RWPE2 (cell line): ENCODE data around the gene RALGAPA2.

Source experiments
- ATAC-seq: fragments of 200-7000 bp; cut with Tn5 transposase; 3 replicates; pipeline ENCODE4 v1.9.1; 2021; ENCODE audit warnings: low read depth
- DNase-seq: peaks from one replicate; pipeline ENCODE4 v3.0.0-alpha.2; 2020; ENCODE audit warnings: low spot score
- H3K27ac ChIP-seq: fragments of 450-650 bp; 2 replicates; pipeline ENCODE4 v1.5.1; 2017; ENCODE audit warnings: mild to moderate bottlenecking; ENCODE audit not compliant: poor library complexity, severe bottlenecking
- H3K27me3 ChIP-seq: fragments of 250-450 bp; sonication (Bioruptor Pico); 2 replicates; pipeline ENCODE4 v1.5.1; 2021; ENCODE audit warnings: mild to moderate bottlenecking, moderate library complexity; ENCODE audit not compliant: insufficient read depth, poor library complexity, severe bottlenecking
- H3K36me3 ChIP-seq: fragments of 250-450 bp; sonication (Bioruptor Pico); 2 replicates; pipeline ENCODE4 v1.5.1; 2020; ENCODE audit warnings: low read depth, mild to moderate bottlenecking, moderate library complexity
- H3K4me1 ChIP-seq: fragments of 250-450 bp; sonication (Bioruptor Pico); 2 replicates; pipeline ENCODE4 v1.5.1; 2021; ENCODE audit warnings: mild to moderate bottlenecking, moderate library complexity; ENCODE audit not compliant: insufficient read depth, poor library complexity, severe bottlenecking
- H3K4me3 ChIP-seq: fragments of 250-450 bp; sonication (Bioruptor Pico); 2 replicates; pipeline ENCODE4 v1.5.1; 2021; ENCODE audit warnings: mild to moderate bottlenecking, moderate library complexity; ENCODE audit not compliant: severe bottlenecking
- H3K9me3 ChIP-seq: fragments of 250-450 bp; sonication (Bioruptor Pico); 2 replicates; pipeline ENCODE4 v1.5.1; 2021; ENCODE audit warnings: mild to moderate bottlenecking, moderate library complexity; ENCODE audit not compliant: severe bottlenecking
- TF ChIP-seq, protein P1 (sequence below): fragments of 450-650 bp; IDR thresholded peaks from one replicate; pipeline ENCODE4 v1.5.1; 2017; ENCODE audit warnings: mild to moderate bottlenecking, moderate library complexity; ENCODE audit not compliant: poor library complexity, severe bottlenecking

Gene RALGAPA2

GRCh38 chr20:20694591-20694990 is 17.9 kb downstream of the RALGAPA2 start:
- no peak for DNase-seq
- Histone ChIP-seq H3K36me3 (no peaks in the 10 kb centered on the region), H3K27ac (no peak overlapping the region), H3K27me3 (no peaks in the 10 kb centered on the region), H3K4me3 (no peak overlapping the region), H3K4me1 (peaks cover 5% of the 10 kb centered on the region), H3K9me3 (no peaks in the 10 kb centered on the region)
- TF ChIP-seq, protein P1, sequence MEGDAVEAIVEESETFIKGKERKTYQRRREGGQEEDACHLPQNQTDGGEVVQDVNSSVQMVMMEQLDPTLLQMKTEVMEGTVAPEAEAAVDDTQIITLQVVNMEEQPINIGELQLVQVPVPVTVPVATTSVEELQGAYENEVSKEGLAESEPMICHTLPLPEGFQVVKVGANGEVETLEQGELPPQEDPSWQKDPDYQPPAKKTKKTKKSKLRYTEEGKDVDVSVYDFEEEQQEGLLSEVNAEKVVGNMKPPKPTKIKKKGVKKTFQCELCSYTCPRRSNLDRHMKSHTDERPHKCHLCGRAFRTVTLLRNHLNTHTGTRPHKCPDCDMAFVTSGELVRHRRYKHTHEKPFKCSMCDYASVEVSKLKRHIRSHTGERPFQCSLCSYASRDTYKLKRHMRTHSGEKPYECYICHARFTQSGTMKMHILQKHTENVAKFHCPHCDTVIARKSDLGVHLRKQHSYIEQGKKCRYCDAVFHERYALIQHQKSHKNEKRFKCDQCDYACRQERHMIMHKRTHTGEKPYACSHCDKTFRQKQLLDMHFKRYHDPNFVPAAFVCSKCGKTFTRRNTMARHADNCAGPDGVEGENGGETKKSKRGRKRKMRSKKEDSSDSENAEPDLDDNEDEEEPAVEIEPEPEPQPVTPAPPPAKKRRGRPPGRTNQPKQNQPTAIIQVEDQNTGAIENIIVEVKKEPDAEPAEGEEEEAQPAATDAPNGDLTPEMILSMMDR, result no peak
- ATAC-seq, result no peak

DNA sequence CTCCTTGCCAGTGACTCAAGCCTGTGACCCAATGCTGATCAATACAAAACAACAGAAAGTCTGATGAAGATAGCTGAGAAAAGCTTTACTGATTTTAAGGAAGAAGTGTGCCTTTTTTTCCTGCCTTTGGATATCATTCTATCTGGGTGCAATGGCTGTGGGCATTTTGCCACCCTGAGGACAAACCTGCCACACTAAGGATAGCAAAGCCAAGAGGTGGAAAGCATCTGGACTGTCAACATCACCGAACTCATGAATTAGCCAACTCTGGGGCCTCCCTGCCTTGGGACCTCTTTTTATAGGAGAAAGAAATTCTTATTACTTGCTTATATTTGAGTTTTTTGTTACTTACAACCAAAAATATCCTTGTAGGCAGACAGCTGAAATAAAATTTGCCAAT is 19.9 kb downstream of the RALGAPA2 start:
- Histone ChIP-seq H3K27me3 (no peaks in the 10 kb centered on the region), H3K36me3 (no peaks in the 10 kb centered on the region), H3K4me3 (no peak overlapping the region), H3K9me3 (no peaks in the 10 kb centered on the region), H3K27ac (no peak overlapping the region), H3K4me1 (no peaks in the 10 kb centered on the region)
- ATAC-seq (no peak), DNase-seq (no peak)
- TF ChIP-seq, protein P1, result no peak

DNA sequence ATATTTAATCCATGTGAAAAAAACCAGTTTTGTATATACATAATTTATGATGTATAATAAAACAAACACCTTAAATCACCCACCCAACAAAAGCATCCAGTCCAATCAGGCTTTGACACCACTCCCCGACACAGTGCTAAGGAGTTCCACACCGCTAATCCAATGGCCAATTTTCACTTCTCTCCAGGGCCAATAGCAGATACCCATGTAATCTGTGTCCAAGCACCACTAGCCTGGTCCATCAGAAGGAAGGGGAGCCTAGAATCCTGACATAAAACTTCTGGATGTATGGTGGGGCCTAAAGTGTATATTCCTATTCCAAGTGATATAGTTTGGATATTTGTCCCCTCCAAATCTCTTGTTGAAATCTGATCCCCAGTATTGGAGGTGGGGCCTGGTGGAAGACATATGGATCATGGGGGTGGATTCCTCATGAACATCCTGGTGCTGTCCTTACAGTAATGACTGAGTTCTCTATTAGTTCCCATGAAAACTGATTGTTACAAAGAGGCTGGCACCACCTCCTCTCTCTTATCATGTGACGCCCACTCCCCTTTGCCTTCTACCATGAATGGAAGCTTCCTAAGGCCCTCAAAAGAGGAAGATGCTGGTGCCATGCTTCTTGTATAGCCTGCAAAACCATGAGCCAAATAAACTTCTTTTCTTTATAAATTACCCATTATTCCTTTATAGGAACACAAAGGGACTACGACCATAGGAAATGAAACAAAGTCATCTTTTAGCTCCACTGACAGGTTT is 20.8 kb downstream of the RALGAPA2 start:
- H3K27ac ChIP-seq, result no peak overlapping the region
- H3K27me3 ChIP-seq, result no peaks in the 10 kb centered on the region
- no peak for ATAC-seq
- DNase-seq, result no peak
- no peaks in the 10 kb centered on the region for H3K36me3 ChIP-seq
- TF ChIP-seq, protein P1, result no peak
- H3K4me3 ChIP-seq, result no peak overlapping the region
- no peaks in the 10 kb centered on the region for H3K9me3 ChIP-seq
- H3K4me1 ChIP-seq, result no peaks in the 10 kb centered on the region

- no peak for DNase-seq
- Histone ChIP-seq H3K36me3 (no peaks in the 10 kb centered on the region), H3K4me3 (no peak overlapping the region), H3K27me3 (no peaks in the 10 kb centered on the region), H3K4me1 (no peaks in the 10 kb centered on the region), H3K9me3 (no peaks in the 10 kb centered on the region), H3K27ac (no peak overlapping the region)
- ATAC-seq, result no peak
- TF ChIP-seq, protein P1, result no peak
These were observed 21.6 kb downstream of the RALGAPA2 start for GRCh38 chr20:20690676-20691476.
